Measurements from ENCODE around the gene ACTR2. TPM values are rescaled to one million over a fixed set of nuclear protein-coding genes. Genes with fewer than 3 reads are reported as not detected.

ACTR2 gene
- total and polyA plus RNA-seq, 9 of the 15 experiments (the other 6 are each of a cell fraction or from before 2014, with no cell fraction given) = 47.3 to 239 (median 108) TPM

DNA sequence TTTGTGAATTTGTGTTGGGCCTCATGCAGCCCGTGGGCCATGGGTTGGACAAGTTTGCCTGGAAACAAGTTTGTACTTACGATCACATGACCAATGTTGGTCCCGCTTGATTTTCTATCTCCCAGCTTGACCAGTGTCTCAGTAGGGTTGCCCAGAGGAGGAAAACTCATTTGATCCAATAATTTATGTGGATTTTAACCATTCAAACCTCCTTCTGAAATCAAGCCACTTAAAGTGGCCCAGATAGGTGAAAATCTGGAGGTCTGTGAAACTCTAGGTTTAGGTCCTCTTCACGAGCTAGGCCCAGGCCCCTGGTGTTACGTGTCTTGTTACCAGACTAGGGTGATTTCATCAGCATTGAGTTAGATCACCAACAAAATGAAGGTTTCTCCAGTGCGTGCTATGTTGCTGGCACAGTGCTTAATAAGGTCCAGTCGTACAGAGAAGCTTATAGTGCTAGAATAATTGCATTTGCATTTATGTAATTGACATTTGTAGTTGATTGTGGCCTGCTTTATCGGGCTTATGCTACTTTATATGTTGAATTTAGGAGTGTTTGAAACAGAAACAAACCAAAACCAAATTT lies 4.4 kb downstream of the ACTR2 start:
- intact Hi-C loops (cut with micrococcal nuclease) (no loop called here), in situ Hi-C loops (cut with MboI) (no loop called here)
- Histone ChIP-seq H3K27ac (ENCODE audit: extremely low read depth, low read depth, low read length) (peak overlapping the region; percentile 70), H3K4me3 (no peak overlapping the region; the same call in 1 of the 2 replicates), H3K9me3 (replicated peaks; ENCODE audit: control insufficient read depth, insufficient read depth, low read depth, low read length) (no peaks in the 10 kb centered on the region), H3K79me2 (ENCODE audit: control insufficient read depth, insufficient read depth, low read length) (peaks cover 98% of the 10 kb centered on the region), H3K36me3 (ENCODE audit: control insufficient read depth, insufficient read depth, low read length) (peaks cover 38% of the 10 kb centered on the region), H2AFZ (ENCODE audit: low read depth, low read length) (peak overlapping the region; percentile 64), H4K20me1 (replicated peaks; ENCODE audit: control insufficient read depth, insufficient read depth, low read length) (no peaks in the 10 kb centered on the region), H3K9me1 (ENCODE audit: control insufficient read depth, insufficient read depth, low read length) (no peaks in the 10 kb centered on the region), H3K9ac (ENCODE audit: insufficient read depth in 1 of 2, low read depth in 2 of 2, low read length in 2 of 2) (peak overlapping the region; percentile 46 to 93; a peak in 3 of 4 replicates), H3K4me2 (ENCODE audit: insufficient read depth, low read length) (peak overlapping the region; percentile 74), H3K27me3 (ENCODE audit: control insufficient read depth in 2 of 2, insufficient read depth in 2 of 2, low read length in 2 of 2) (no peaks in the 10 kb centered on the region), H3K4me1 (replicated peaks in 1 of 2; ENCODE audit: control insufficient read depth in 2 of 2, insufficient read depth in 2 of 2, low read length in 2 of 2) (peaks cover 12 to 15% of the 10 kb centered on the region in 2 experiments; a peak in 4 of 5 replicates)
- CTCF ChIA-PET (ENCODE audit: low intra/inter-chr PET ratio) = no interaction called here
- BruUV-seq (replicated peaks) = no TSS peak
- POLR2A ChIA-PET = interaction anchor here (0.6 to 1.2 kb wide), 7 partner anchors 9 to 1146 kb away, joined by 3 to 4 read pairs (median 3); no protein-coding TSS in a partner anchor
- FAIRE-seq (peak; percentile 63), DNase-seq (ENCODE audit: extremely low read depth in 1 of 4, low spot score in 3 of 4) (peak; percentile 19 to 58 (median 33)), ATAC-seq (peak; percentile 30)
- WGBS (ENCODE audit: insufficient coverage, low coverage, missing lambda C conversion rate) = 36% methylated on average over 8 of the region's 8 CpGs
- TF ChIP-seq POLR2B (IDR thresholded peaks at IDR 0.05; ENCODE audit: low read depth, partially characterized antibody) (peak; percentile 26), GTF2E2 (tag; IDR thresholded peaks at IDR 0.05) (0 out of 2 replicates have a peak, but pooled peaks have one; percentile 41), HNRNPL (IDR thresholded peaks at IDR 0.05; ENCODE audit: low read depth, low read length) (no peak), SRSF3 (IDR thresholded peaks at IDR 0.05; ENCODE audit: insufficient read depth, low read length) (no peak), ZNF584 (CRISPR knock-in tag; IDR thresholded peaks at IDR 0.05; ENCODE audit: low read depth) (peak; percentile 93), ILF3 (IDR thresholded peaks at IDR 0.05; ENCODE audit: borderline replicate concordance) (no peak), CREBBP (IDR thresholded peaks at IDR 0.05; ENCODE audit: low read depth, low read length) (no peak), ZNF41 (CRISPR knock-in tag; conservative IDR thresholded peaks at IDR 0.05) (peak; percentile 71; the same call in 1 of the 2 replicates), ZNF175 (CRISPR knock-in tag; IDR thresholded peaks at IDR 0.05; ENCODE audit: low read depth) (peak; percentile 40; the same call in 1 of the 2 replicates), PHB2 (IDR thresholded peaks at IDR 0.05; ENCODE audit: low read depth) (no peak), ZBTB7A (IDR thresholded peaks at IDR 0.05; ENCODE audit: borderline replicate concordance, control insufficient read depth, low read depth, low read length) (no peak), ETV6 (IDR thresholded peaks at IDR 0.05; ENCODE audit: borderline replicate concordance in 1 of 2, low read depth in 2 of 2, low read length in 1 of 2) (no peak), ETV6 (CRISPR knock-in tag; IDR thresholded peaks at IDR 0.05; ENCODE audit: borderline replicate concordance) (no peak), SMAD4 (CRISPR knock-in tag; conservative IDR thresholded peaks at IDR 0.05) (peak; percentile 76), CHCHD3 (CRISPR knock-in tag; IDR thresholded peaks at IDR 0.05) (no peak), ZBTB17 (CRISPR knock-in tag; IDR thresholded peaks at IDR 0.05) (0 out of 2 replicates have a peak, but pooled peaks have one; percentile 18), MAFG (tag; conservative IDR thresholded peaks at IDR 0.05) (no peak)
- TF ChIP-seq, protein P1, sequence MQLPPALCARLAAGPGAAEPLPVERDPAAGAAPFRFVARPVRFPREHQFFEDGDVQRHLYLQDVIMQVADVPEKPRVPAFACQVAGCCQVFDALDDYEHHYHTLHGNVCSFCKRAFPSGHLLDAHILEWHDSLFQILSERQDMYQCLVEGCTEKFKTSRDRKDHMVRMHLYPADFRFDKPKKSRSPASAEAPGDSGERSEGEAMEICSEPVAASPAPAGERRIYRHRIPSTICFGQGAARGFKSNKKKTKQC (CRISPR knock-in tag; IDR thresholded peaks at IDR 0.05) = no peak
- TF ChIP-seq, protein P2, sequence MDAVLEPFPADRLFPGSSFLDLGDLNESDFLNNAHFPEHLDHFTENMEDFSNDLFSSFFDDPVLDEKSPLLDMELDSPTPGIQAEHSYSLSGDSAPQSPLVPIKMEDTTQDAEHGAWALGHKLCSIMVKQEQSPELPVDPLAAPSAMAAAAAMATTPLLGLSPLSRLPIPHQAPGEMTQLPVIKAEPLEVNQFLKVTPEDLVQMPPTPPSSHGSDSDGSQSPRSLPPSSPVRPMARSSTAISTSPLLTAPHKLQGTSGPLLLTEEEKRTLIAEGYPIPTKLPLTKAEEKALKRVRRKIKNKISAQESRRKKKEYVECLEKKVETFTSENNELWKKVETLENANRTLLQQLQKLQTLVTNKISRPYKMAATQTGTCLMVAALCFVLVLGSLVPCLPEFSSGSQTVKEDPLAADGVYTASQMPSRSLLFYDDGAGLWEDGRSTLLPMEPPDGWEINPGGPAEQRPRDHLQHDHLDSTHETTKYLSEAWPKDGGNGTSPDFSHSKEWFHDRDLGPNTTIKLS (IDR thresholded peaks at IDR 0.05; ENCODE audit: borderline replicate concordance, low read depth) = peak; percentile 35; the same call in 1 of the 2 replicates

Measured in K562 (cell line).